Measurements from ENCODE around the gene CENPP.

GRCh38 chr9:92517046-92517445, 191.3 kb downstream of the CENPP start:
- TF ChIP-seq CTCF (IDR thresholded peaks at IDR 0.05; ENCODE audit: low read depth, low read length) = no peak
- TF ChIP-seq POLR2A (IDR thresholded peaks at IDR 0.05; ENCODE audit: extremely low read depth, insufficient read length) = no peak
- no peak for TF ChIP-seq MYC (IDR thresholded peaks at IDR 0.05; ENCODE audit: low read depth, low read length)

Measured in NB4 (cell line).